ENCODE results near the gene ACTG1.

The ACTG1 gene

DNA sequence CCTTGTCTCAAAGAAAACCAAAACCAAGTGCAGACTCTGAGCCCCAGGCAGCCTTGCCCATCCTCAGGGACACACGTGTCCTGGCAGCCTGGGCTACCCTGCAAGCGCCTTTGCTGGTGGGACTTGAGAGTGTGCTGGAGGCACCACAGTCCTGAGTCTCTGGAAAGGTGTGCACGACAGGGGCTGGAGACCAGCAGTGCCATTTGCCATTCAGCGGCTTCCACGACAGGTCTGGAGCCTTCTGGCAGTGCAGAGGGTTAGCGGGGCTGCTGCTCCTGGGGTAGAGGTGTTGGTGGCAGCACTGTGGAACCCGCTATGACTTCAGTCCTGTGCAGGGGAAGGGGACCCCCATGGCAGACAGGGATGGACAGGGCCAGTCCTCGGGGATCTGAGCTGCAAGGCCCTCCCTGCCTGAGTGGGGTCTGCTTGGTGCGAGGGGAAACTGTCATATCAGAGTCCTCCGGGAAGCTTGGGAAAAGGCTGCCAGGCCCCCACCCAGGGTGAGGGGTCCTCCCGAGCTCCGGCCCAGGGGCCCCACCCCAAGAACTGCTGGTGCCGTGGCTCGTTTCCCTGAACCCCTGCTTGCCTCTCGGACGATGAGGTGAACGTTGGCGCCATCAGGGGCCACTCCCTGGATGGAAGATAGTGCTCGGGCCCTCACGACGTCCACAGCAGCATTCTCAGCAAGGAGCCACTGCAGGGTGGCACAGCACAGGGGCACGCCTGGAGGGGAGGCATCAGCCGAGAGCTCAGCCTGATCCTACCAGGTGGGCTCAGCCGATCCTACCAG lies 32.8 kb upstream of the ACTG1 start:
- no peak for DNase-seq (ENCODE audit: low read depth, low spot score)

DNA sequence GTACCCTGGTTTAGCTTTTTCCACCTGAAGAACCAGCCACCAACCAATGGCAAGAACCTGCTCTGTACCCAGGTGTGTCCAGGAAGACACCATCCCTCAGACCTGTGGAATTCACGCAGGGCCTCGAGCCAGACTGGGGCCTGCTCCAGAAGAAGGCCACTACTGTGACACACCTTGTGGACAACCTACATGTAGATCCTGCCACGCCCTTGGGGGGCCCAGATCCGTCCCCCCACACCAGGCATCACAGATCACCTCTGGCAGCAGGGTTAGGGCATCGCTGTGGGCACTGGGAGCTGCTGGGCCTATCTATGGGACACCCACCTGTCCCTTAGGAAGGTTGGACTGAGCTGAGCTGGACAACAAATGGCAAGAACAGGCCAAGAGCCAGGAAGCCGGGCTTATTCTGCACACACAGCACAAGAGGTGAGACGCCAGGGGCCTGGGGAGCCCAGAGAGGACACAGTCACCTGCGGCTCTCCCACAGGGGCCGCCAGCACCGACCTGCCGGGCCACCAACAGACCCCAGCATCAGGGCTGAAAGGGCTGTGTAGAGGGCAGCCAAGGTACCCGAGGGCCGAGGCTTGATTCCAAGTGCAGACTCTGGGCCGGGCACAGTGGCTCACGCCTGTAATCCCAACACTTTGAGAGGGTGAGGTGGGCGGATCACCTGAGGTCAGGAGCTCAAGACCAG lies 31.8 kb upstream of the ACTG1 start:
- no peak for DNase-seq (ENCODE audit: low read depth, low spot score)

GRCh38 chr17:81543756-81544155 lies 31.2 kb upstream of the ACTG1 start:
- no peak for DNase-seq (ENCODE audit: low read depth, low spot score)

GRCh38 chr17:81543339-81543675 lies 30.7 kb upstream of the ACTG1 start:
- no peak for DNase-seq (ENCODE audit: low read depth, low spot score)

GRCh38 chr17:81542431-81543338 lies 30.1 kb upstream of the ACTG1 start:
- no peak for DNase-seq (ENCODE audit: low read depth, low spot score)

DNA sequence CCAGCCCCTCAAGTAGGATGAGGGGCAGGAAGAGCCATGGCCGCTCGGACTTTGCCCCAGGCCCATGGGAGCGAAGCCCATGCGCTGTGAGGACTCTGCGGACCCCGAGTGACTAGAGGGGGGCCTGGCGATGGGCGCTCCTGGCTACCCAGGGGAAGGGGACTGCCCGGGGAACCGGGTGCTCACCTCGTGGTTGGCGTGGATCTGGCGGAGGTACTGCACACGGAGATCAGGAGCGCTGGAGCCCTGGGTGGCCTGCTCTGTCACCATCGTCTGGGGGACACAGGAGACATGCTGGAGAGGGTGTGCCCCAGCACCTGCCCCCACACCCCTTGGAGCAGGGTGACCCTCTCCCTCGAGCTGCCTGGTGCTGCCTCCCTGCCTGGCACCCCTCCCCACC lies 28.5 kb upstream of the ACTG1 start:
- no peak for DNase-seq (ENCODE audit: low read depth, low spot score)

DNA sequence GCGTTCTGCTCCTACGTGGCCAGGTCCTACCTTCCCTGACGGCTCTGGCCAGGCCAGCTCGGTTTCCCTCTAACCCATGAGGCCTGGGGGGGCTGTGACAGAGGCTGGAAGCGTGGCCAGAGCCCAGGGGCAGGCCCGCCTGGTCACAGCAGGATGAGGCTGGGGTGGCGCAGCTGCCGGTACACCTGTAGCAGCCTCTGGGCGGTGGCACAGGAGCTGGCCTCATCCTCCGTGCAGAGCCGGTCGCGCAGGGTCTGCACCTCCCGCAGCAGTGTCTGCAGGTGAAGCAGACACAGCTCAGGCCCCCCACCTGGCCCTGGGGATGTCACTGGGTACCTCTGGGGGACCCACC lies 28.1 kb upstream of the ACTG1 start:
- DNase-seq (ENCODE audit: low read depth, low spot score) = no peak

- no peak for DNase-seq (ENCODE audit: low read depth, low spot score)
Observed at GRCh38 chr17:81539961-81540675, 27.5 kb upstream of the ACTG1 start.

GRCh38 chr17:81539571-81539900 lies 26.9 kb upstream of the ACTG1 start:
- DNase-seq (ENCODE audit: low read depth, low spot score) = no peak

- DNase-seq (ENCODE audit: low read depth, low spot score) = no peak
Observed at GRCh38 chr17:81538651-81539570, 26.3 kb upstream of the ACTG1 start.

DNA sequence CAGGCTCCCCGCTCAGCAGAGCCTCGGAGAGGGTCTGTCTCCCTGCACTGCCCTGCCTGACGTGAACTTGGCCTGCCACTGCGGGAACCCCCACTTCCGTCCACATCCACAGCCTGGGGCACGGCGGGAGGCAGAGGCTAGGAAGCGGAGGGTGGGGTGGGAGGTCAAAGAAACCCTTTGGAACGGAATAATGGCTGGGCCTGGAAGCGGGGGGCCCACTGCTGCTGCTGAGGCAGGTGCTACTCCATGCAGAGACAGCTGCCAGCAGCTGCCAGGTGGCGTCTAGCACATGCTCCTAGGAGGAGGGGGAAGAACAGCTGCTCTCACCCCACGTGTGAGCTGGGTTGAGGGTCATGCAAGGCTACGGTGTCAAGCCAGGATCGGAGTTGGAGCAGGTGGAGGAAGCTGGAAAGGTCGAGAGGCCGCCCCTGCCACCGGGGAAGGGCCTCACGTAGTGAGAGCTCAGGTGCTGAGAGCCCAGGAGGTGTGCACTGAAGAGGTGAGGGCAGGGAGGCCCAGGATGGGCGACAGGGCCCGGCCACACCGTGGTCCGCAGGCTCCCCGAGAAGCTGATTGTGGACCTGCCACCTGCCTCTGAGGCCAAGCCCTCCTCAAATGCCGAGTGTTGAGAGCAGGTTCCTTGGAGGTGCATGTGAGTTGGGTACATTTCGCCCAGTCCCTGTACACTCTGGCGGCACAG lies 25.4 kb upstream of the ACTG1 start:
- DNase-seq (ENCODE audit: low read depth, low spot score) = no peak

- DNase-seq (ENCODE audit: low read depth, low spot score) = no peak
Observed at GRCh38 chr17:81537343-81537855, 24.8 kb upstream of the ACTG1 start.

GRCh38 chr17:81536299-81537290 lies 24.0 kb upstream of the ACTG1 start:
- no peak for DNase-seq (ENCODE audit: low read depth, low spot score)

- DNase-seq (ENCODE audit: low read depth, low spot score) = no peak
Observed at GRCh38 chr17:81535480-81536298, 23.1 kb upstream of the ACTG1 start.

DNA sequence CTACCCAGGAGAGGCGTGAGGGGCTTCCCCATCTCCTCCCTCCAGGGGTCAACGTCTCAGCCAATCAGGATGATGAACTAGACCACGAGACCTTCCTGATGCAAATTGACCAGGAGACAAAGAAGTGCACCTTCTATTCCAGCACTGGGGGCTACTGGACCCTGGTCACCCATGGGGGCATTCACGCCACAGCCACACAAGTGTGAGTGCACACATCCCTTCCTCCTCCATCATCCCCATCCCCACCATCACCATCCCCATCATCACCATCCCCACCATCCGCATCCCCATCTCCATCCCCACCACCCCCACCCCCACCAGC lies 22.4 kb upstream of the ACTG1 start:
- no peak for DNase-seq (ENCODE audit: low read depth, low spot score)

GRCh38 chr17:81534157-81535006 lies 21.8 kb upstream of the ACTG1 start:
- no peak for DNase-seq (ENCODE audit: low read depth, low spot score)

Measured in smooth muscle cell of the brain vasculature (primary cell).